Keratinocyte (primary cell): Measurements from ENCODE around the gene GTF2F1. TPM values are rescaled to one million over a fixed set of nuclear protein-coding genes. Genes with fewer than 3 reads are reported as not detected.

ENCODE experiments used
- DNase-seq: peaks from one replicate; pipeline ENCODE4 v3.0.0-alpha.2; 2011; ENCODE audit warnings: low read depth, missing footprints, low spot score
- FAIRE-seq: peaks from 2 replicates; lab custom pipeline; 2011; peaks lifted over from hg19 to GRCh38; lab: Jason Lieb, UNC
- H2AFZ ChIP-seq: 2 replicates; pipeline ENCODE4 v1.6.0; 2012; ENCODE audit warnings: low read length, control low read depth, inconsistent platforms; ENCODE audit not compliant: control insufficient read depth
- H3K27ac ChIP-seq: 2 replicates; pipeline ENCODE4 v1.5.1; 2011; ENCODE audit warnings: low read length; ENCODE audit not compliant: control insufficient read depth, insufficient read depth
- H3K27me3 ChIP-seq: 3 replicates; pipeline ENCODE4 v1.6.0; 2011; ENCODE audit warnings: low read length; ENCODE audit not compliant: control insufficient read depth, insufficient read depth; ENCODE audit errors: extremely low read depth
- H3K36me3 ChIP-seq, 2 experiments: 2 replicates in 1 of 2; 3 replicates in 1 of 2; pipeline ENCODE4 v1.5.1; 2011; ENCODE audit warnings: low read length in 2 of 2, mild to moderate bottlenecking in 1 of 2; ENCODE audit not compliant: control insufficient read depth in 2 of 2, insufficient read depth in 2 of 2; ENCODE audit errors: extremely low read depth in 1 of 2
- H3K4me1 ChIP-seq: 3 replicates; pipeline ENCODE4 v1.5.1; 2011; ENCODE audit warnings: low read length; ENCODE audit not compliant: control insufficient read depth, insufficient read depth; ENCODE audit errors: extremely low read depth
- H3K4me2 ChIP-seq: 3 replicates; pipeline ENCODE4 v1.6.0; 2011; ENCODE audit warnings: low read depth, low read length; ENCODE audit not compliant: control insufficient read depth, insufficient read depth; ENCODE audit errors: extremely low read depth
- H3K4me3 ChIP-seq, 3 experiments: fragments of 200-600 bp in 1 of 3; sonication (generic) in 1 of 3; 2 replicates in 2 of 3; 3 replicates in 1 of 3; pipeline ENCODE4 v1.5.1; 2011 to 2016; ENCODE audit warnings: low read length in 3 of 3, mild to moderate bottlenecking in 3 of 3, control low read depth in 2 of 3, inconsistent platforms in 1 of 3, low read depth in 1 of 3, mixed read lengths in 1 of 3, mixed run types in 1 of 3, moderate library complexity in 1 of 3; ENCODE audit not compliant: control insufficient read depth in 2 of 3, insufficient read depth in 2 of 3; ENCODE audit errors: extremely low read depth in 1 of 3
- H3K79me2 ChIP-seq: 2 replicates; pipeline ENCODE4 v1.6.0; 2012; ENCODE audit warnings: low read length; ENCODE audit not compliant: control insufficient read depth, insufficient read depth
- H3K9ac ChIP-seq: 3 replicates; pipeline ENCODE4 v1.6.0; 2011; ENCODE audit warnings: low read length; ENCODE audit not compliant: control insufficient read depth, insufficient read depth; ENCODE audit errors: extremely low read depth
- H3K9me1 ChIP-seq: 3 replicates; pipeline ENCODE4 v1.6.0; 2011; ENCODE audit warnings: low read length; ENCODE audit not compliant: control insufficient read depth, insufficient read depth; ENCODE audit errors: extremely low read depth
- H3K9me3 ChIP-seq: 2 replicates; pipeline ENCODE4 v1.5.1; 2012; ENCODE audit warnings: low read depth, low read length; ENCODE audit not compliant: control insufficient read depth
- H4K20me1 ChIP-seq: 3 replicates; pipeline ENCODE4 v1.6.0; 2011; ENCODE audit warnings: low read length; ENCODE audit not compliant: control insufficient read depth, insufficient read depth; ENCODE audit errors: extremely low read depth
- CTCF ChIP-seq, 3 experiments: IDR thresholded peaks in 1 of 3; conservative IDR thresholded peaks in 1 of 3; optimal IDR thresholded peaks in 1 of 3; 2 replicates in 2 of 3; 3 replicates in 1 of 3; pipeline versions ENCODE3 to v1.5.1; 2011; ENCODE audit warnings: low read length in 3 of 3, mild to moderate bottlenecking in 3 of 3, moderate library complexity in 2 of 3, control low read depth in 1 of 3, inconsistent platforms in 1 of 3; ENCODE audit not compliant: insufficient read depth in 2 of 3; ENCODE audit errors: extremely low read depth in 1 of 3
- EZH2 ChIP-seq: IDR thresholded peaks from one replicate; pipeline ENCODE4 v1.6.1; 2012; ENCODE audit warnings: inconsistent platforms, mild to moderate bottlenecking, low read length, moderate library complexity
- dilution Hi-C: fragments of 300-500 bp; cut with MboI; formaldehyde crosslinking; loops from one replicate; pipeline ENCODE4 v1.7.0; 2020; ENCODE audit warnings: low sequenced_read_pairs; ENCODE audit not compliant: extremely low pct_ligation_motif_present
- polyA plus RNA-seq, 5 experiments: library from polyadenylated mRNA; depleted of rRNA in 3 of 5; stranded (reverse) in 3 of 5; stranded (forward) in 1 of 5; unstranded in 1 of 5; fragments of >200 nt; gene quantifications; 1 replicate in 1 of 5; 2 replicates in 3 of 5; 3 replicates in 1 of 5; pipeline versions ENCODE4 v1.2.1 to v1.2.3, GENCODE V29; 2011 to 2012; ENCODE audit warnings: missing spikeins in 2 of 5, low read depth in 1 of 5, low replicate concordance in 1 of 5

The GTF2F1 gene
- polyA plus RNA-seq, 1 donor (not counting 4 experiments of a cell fraction or from before 2014, with no cell fraction given), result 37.3 TPM

GRCh38 chr19:6378041-6378440 lies 14.9 kb downstream of the GTF2F1 start:
- DNase-seq (no peak), FAIRE-seq (no peak)
- Histone ChIP-seq H3K9me1 (no peaks in the 10 kb centered on the region), H3K9ac (no peak overlapping the region), H3K4me3 (no peak overlapping the region), H3K36me3 (peaks cover 21 to 25% of the 10 kb centered on the region in 2 experiments), H3K4me1 (peaks cover 6% of the 10 kb centered on the region), H3K27ac (no peak overlapping the region), H3K79me2 (no peaks in the 10 kb centered on the region), H3K9me3 (no peaks in the 10 kb centered on the region), H2AFZ (no peak overlapping the region), H4K20me1 (no peaks in the 10 kb centered on the region), H3K4me2 (no peak overlapping the region), H3K27me3 (no peaks in the 10 kb centered on the region)
- TF ChIP-seq EZH2, result no peak
- TF ChIP-seq CTCF (optimal IDR thresholded peaks at IDR 0.05 in 1 of 3, IDR thresholded peaks at IDR 0.05 in 1 of 3, conservative IDR thresholded peaks at IDR 0.05 in 1 of 3; ENCODE audit: extremely low read depth in 1 of 3, insufficient read depth in 2 of 3, low read length in 3 of 3), result no peak
- dilution Hi-C loops, result no loop called here

GRCh38 chr19:6376512-6377190 lies 16.3 kb downstream of the GTF2F1 start:
- H3K36me3 ChIP-seq, result peaks cover 16 to 17% of the 10 kb centered on the region in 2 experiments
- DNase-seq, result no peak
- H3K4me2 ChIP-seq, result no peak overlapping the region
- TF ChIP-seq CTCF (optimal IDR thresholded peaks at IDR 0.05 in 1 of 3, IDR thresholded peaks at IDR 0.05 in 1 of 3, conservative IDR thresholded peaks at IDR 0.05 in 1 of 3; ENCODE audit: extremely low read depth in 1 of 3, insufficient read depth in 2 of 3, low read length in 3 of 3), result no peak
- no peak for TF ChIP-seq EZH2
- H3K9me3 ChIP-seq, result no peaks in the 10 kb centered on the region
- H3K4me3 ChIP-seq, result no peak overlapping the region
- no peak overlapping the region for H3K27ac ChIP-seq
- no peak for FAIRE-seq
- no peaks in the 10 kb centered on the region for H3K79me2 ChIP-seq
- H3K27me3 ChIP-seq, result no peaks in the 10 kb centered on the region
- H2AFZ ChIP-seq, result no peak overlapping the region
- no peaks in the 10 kb centered on the region for H3K9me1 ChIP-seq
- H3K4me1 ChIP-seq, result peaks cover 10% of the 10 kb centered on the region
- H4K20me1 ChIP-seq, result no peaks in the 10 kb centered on the region
- no peak overlapping the region for H3K9ac ChIP-seq
- dilution Hi-C loops, result no loop called here
